ENCODE results near the gene RLF. TPM values are rescaled to one million over a fixed set of nuclear protein-coding genes. Genes with fewer than 3 reads are reported as not detected.
A peak's percentile ranks its signal among the peaks of the same experiment; 100 is the strongest.

RLF gene
- total RNA-seq, 1 donor from 2014 or later, result 15.4 TPM

GRCh38 chr1:40153073-40153770 is 8.0 kb upstream of the RLF start:
- DNase-seq (ENCODE audit: low read depth) (peak; percentile 35), FAIRE-seq (peak; percentile 39)
- Histone ChIP-seq H4K20me1 (ENCODE audit: insufficient read depth, low read length) (no peaks in the 10 kb centered on the region), H3K27me3 (ENCODE audit: insufficient read depth, low read length) (peaks cover 6% of the 10 kb centered on the region), H3K9me3 (ENCODE audit: insufficient read depth, low read depth, low read length) (no peaks in the 10 kb centered on the region), H3K27ac (ENCODE audit: low read depth, low read length) (no peak overlapping the region), H2AFZ (ENCODE audit: low read depth, low read length) (peak overlapping the region; percentile 12), H3K79me2 (ENCODE audit: insufficient read depth, low read length) (no peaks in the 10 kb centered on the region), H3K4me2 (ENCODE audit: low read length) (peak overlapping the region; percentile 66), H3K4me3 (ENCODE audit: insufficient read depth, low read depth, low read length) (no peak overlapping the region), H3K4me1 (ENCODE audit: insufficient read depth, low read length) (no peaks in the 10 kb centered on the region), H3K9ac (ENCODE audit: low read length) (no peak overlapping the region), H3K36me3 (ENCODE audit: insufficient read depth, low read length) (no peaks in the 10 kb centered on the region)
- H3K27ac Mint-ChIP-seq (ENCODE audit: unreplicated experiment), result no peak overlapping the region
- no peaks in the 10 kb centered on the region for H3K9me3 Mint-ChIP-seq (ENCODE audit: unreplicated experiment)
- H3K4me3 Mint-ChIP-seq (ENCODE audit: unreplicated experiment), result no peak overlapping the region
- no peaks in the 10 kb centered on the region for H3K36me3 Mint-ChIP-seq (ENCODE audit: low read depth, unreplicated experiment)
- H3K27me3 Mint-ChIP-seq (ENCODE audit: low read depth, unreplicated experiment), result peaks cover 4% of the 10 kb centered on the region
- TF ChIP-seq EZH2 (IDR thresholded peaks at IDR 0.05; ENCODE audit: insufficient read depth, low read length), result no peak
- TF ChIP-seq CTCF (IDR thresholded peaks at IDR 0.05; ENCODE audit: insufficient read depth, low read depth, low read length), result peak; percentile 85
- H3K4me1 Mint-ChIP-seq (ENCODE audit: low read depth, unreplicated experiment), result no peaks in the 10 kb centered on the region

- TF ChIP-seq CTCF (IDR thresholded peaks at IDR 0.05; ENCODE audit: insufficient read depth, low read depth, low read length) (no peak), EZH2 (IDR thresholded peaks at IDR 0.05; ENCODE audit: insufficient read depth, low read length) (no peak)
- H3K79me2 ChIP-seq (ENCODE audit: insufficient read depth, low read length), result no peaks in the 10 kb centered on the region
- H3K36me3 ChIP-seq (ENCODE audit: insufficient read depth, low read length), result no peaks in the 10 kb centered on the region
- Mint-ChIP-seq H3K4me1 (ENCODE audit: low read depth, unreplicated experiment) (no peaks in the 10 kb centered on the region), H3K36me3 (ENCODE audit: low read depth, unreplicated experiment) (no peaks in the 10 kb centered on the region), H3K4me3 (ENCODE audit: unreplicated experiment) (no peak overlapping the region), H3K9me3 (ENCODE audit: unreplicated experiment) (no peaks in the 10 kb centered on the region), H3K27me3 (ENCODE audit: low read depth, unreplicated experiment) (no peaks in the 10 kb centered on the region), H3K27ac (ENCODE audit: unreplicated experiment) (no peak overlapping the region)
- FAIRE-seq, result no peak
- H2AFZ ChIP-seq (ENCODE audit: low read depth, low read length), result no peak overlapping the region
- no peaks in the 10 kb centered on the region for H3K4me1 ChIP-seq (ENCODE audit: insufficient read depth, low read length)
- no peak overlapping the region for H3K4me3 ChIP-seq (ENCODE audit: insufficient read depth, low read depth, low read length)
- no peak overlapping the region for H3K9ac ChIP-seq (ENCODE audit: low read length)
- H3K27ac ChIP-seq (ENCODE audit: low read depth, low read length), result no peak overlapping the region
- H3K27me3 ChIP-seq (ENCODE audit: insufficient read depth, low read length), result peaks cover 3% of the 10 kb centered on the region
- no peak overlapping the region for H3K4me2 ChIP-seq (ENCODE audit: low read length)
- no peak for DNase-seq (ENCODE audit: low read depth)
- H3K9me3 ChIP-seq (ENCODE audit: insufficient read depth, low read depth, low read length), result no peaks in the 10 kb centered on the region
- H4K20me1 ChIP-seq (ENCODE audit: insufficient read depth, low read length), result no peaks in the 10 kb centered on the region
Observed at GRCh38 chr1:40155135-40155534, 6.1 kb upstream of the RLF start.

GRCh38 chr1:40155910-40156309 is 5.3 kb upstream of the RLF start:
- H3K79me2 ChIP-seq (ENCODE audit: insufficient read depth, low read length), result peaks cover 1% of the 10 kb centered on the region
- peaks cover 3% of the 10 kb centered on the region for H3K27me3 ChIP-seq (ENCODE audit: insufficient read depth, low read length)
- FAIRE-seq (no peak), DNase-seq (ENCODE audit: low read depth) (no peak)
- H3K9me3 ChIP-seq (ENCODE audit: insufficient read depth, low read depth, low read length), result no peaks in the 10 kb centered on the region
- no peak overlapping the region for H3K4me3 Mint-ChIP-seq (ENCODE audit: unreplicated experiment)
- H3K9ac ChIP-seq (ENCODE audit: low read length), result no peak overlapping the region
- H3K36me3 ChIP-seq (ENCODE audit: insufficient read depth, low read length), result no peaks in the 10 kb centered on the region
- no peak overlapping the region for H3K27ac ChIP-seq (ENCODE audit: low read depth, low read length)
- H4K20me1 ChIP-seq (ENCODE audit: insufficient read depth, low read length), result no peaks in the 10 kb centered on the region
- H2AFZ ChIP-seq (ENCODE audit: low read depth, low read length), result no peak overlapping the region
- H3K4me3 ChIP-seq (ENCODE audit: insufficient read depth, low read depth, low read length), result no peak overlapping the region
- TF ChIP-seq EZH2 (IDR thresholded peaks at IDR 0.05; ENCODE audit: insufficient read depth, low read length) (no peak), CTCF (IDR thresholded peaks at IDR 0.05; ENCODE audit: insufficient read depth, low read depth, low read length) (no peak)
- H3K4me1 Mint-ChIP-seq (ENCODE audit: low read depth, unreplicated experiment), result peaks cover 2% of the 10 kb centered on the region
- no peaks in the 10 kb centered on the region for H3K9me3 Mint-ChIP-seq (ENCODE audit: unreplicated experiment)
- H3K27me3 Mint-ChIP-seq (ENCODE audit: low read depth, unreplicated experiment), result no peaks in the 10 kb centered on the region
- H3K4me2 ChIP-seq (ENCODE audit: low read length), result no peak overlapping the region
- no peaks in the 10 kb centered on the region for H3K36me3 Mint-ChIP-seq (ENCODE audit: low read depth, unreplicated experiment)
- H3K4me1 ChIP-seq (ENCODE audit: insufficient read depth, low read length), result peaks cover 2% of the 10 kb centered on the region
- H3K27ac Mint-ChIP-seq (ENCODE audit: unreplicated experiment), result no peak overlapping the region
